RCC 7860 (cell line): ENCODE data around the gene GPR132.
"Not testable (repeated sequence)": the region's sequence is repeated elsewhere in the genome, so short reads cannot be mapped to it uniquely, and the experiment has no call there.

Source experiments
- DNase-seq: peaks from one replicate; pipeline ENCODE4 v3.0.0-alpha.2; 2015; ENCODE audit warnings: low spot score
- FAIRE-seq: peaks from 2 replicates; lab custom pipeline; 2012; peaks lifted over from hg19 to GRCh38; lab: Jason Lieb, UNC

Gene GPR132

GRCh38 chr14:105065280-105066228 is at the start of gene GPR132:
TSS of gene GPR132 (minus strand) at chr14:105065430. CDS start at chr14:105055420, 10,010 bp downstream.
- DNase-seq, result peak; percentile 78
- no peak for FAIRE-seq

- DNase-seq, FAIRE-seq: not testable (repeated sequence)
Measured at GRCh38 chr14:105109243-105109642, 44.0 kb upstream of the GPR132 start.

- FAIRE-seq (no peak), DNase-seq (no peak)
Measured at GRCh38 chr14:105108516-105108864, 43.3 kb upstream of the GPR132 start.

GRCh38 chr14:105107781-105108515 is 42.7 kb upstream of the GPR132 start:
- DNase-seq (no peak), FAIRE-seq (no peak)

GRCh38 chr14:105107351-105107750 is 42.1 kb upstream of the GPR132 start:
- FAIRE-seq, result no peak
- no peak for DNase-seq

GRCh38 chr14:105105158-105105557 is 39.9 kb upstream of the GPR132 start:
- DNase-seq, result no peak
- no peak for FAIRE-seq

- no peak for FAIRE-seq
- no peak for DNase-seq
Measured at GRCh38 chr14:105102893-105103292, 37.7 kb upstream of the GPR132 start.

- DNase-seq, result no peak
- FAIRE-seq, result no peak
Measured at GRCh38 chr14:105102361-105102870, 37.2 kb upstream of the GPR132 start.

- no peak for FAIRE-seq
- DNase-seq, result no peak
Measured at GRCh38 chr14:105100910-105101309, 35.7 kb upstream of the GPR132 start.

GRCh38 chr14:105099778-105100177 is 34.5 kb upstream of the GPR132 start:
- FAIRE-seq, result no peak
- no peak for DNase-seq

GRCh38 chr14:105098316-105098715 is 33.1 kb upstream of the GPR132 start:
- no peak for DNase-seq
- no peak for FAIRE-seq

- no peak for FAIRE-seq
- DNase-seq, result no peak
Measured at GRCh38 chr14:105097794-105098127, 32.5 kb upstream of the GPR132 start.

- FAIRE-seq (no peak), DNase-seq (no peak)
Measured at GRCh38 chr14:105096206-105096875, 31.1 kb upstream of the GPR132 start.

- no peak for FAIRE-seq
- no peak for DNase-seq
Measured at GRCh38 chr14:105095236-105095805, 30.1 kb upstream of the GPR132 start.

GRCh38 chr14:105094193-105094907 is 29.1 kb upstream of the GPR132 start:
- DNase-seq (no peak), FAIRE-seq (no peak)

GRCh38 chr14:105093431-105094192 is 28.4 kb upstream of the GPR132 start:
- peak; percentile 46 for DNase-seq
- FAIRE-seq, result no peak

- DNase-seq, result peak; percentile 19
- FAIRE-seq, result no peak
Measured at GRCh38 chr14:105093038-105093430, 27.8 kb upstream of the GPR132 start.

- no peak for FAIRE-seq
- DNase-seq, result peak; percentile 44
Measured at GRCh38 chr14:105092171-105093037, 27.2 kb upstream of the GPR132 start.
